HG03460 (cell line): ENCODE data around the gene PICALM.

ENCODE experiments used
- ATAC-seq: cut with Tn5 transposase; IDR thresholded peaks from one replicate; pipeline ENCODE4 v1.9.1; 2021; ENCODE audit not compliant: unreplicated experiment

PICALM gene

GRCh38 chr11:86052693-86053641 lies 15.9 kb downstream of the PICALM start:
- no peak for ATAC-seq

DNA sequence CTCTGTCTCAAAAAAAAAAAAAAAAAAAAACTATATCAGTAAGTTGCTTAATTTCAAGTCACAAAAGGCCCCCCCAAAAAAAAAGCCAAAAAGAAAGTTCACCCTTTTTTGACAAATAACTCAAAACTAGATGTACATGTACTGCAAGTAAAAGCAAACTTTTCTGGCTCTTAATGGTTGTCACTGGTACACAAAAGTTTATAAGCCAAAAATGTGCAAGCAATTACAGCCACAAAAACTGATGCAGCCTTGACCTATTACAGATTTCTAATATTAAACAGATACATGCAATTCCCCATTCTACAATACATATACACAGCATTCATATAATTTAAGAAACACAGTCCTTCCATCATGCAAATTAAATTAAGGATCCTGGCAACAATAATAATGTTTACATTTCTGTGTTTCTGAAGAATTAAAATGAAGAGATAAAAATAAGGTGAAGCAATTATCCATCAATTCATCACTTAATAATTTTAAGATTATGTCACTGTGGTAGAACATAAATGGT lies 18.6 kb downstream of the PICALM start:
- ATAC-seq, result no peak

GRCh38 chr11:86047275-86047991 lies 21.5 kb downstream of the PICALM start:
- peak; percentile 47 for ATAC-seq

GRCh38 chr11:86046116-86046515 lies 22.8 kb downstream of the PICALM start:
- ATAC-seq, result no peak

- no peak for ATAC-seq
These were observed 24.9 kb downstream of the PICALM start for GRCh38 chr11:86043765-86044503.

DNA sequence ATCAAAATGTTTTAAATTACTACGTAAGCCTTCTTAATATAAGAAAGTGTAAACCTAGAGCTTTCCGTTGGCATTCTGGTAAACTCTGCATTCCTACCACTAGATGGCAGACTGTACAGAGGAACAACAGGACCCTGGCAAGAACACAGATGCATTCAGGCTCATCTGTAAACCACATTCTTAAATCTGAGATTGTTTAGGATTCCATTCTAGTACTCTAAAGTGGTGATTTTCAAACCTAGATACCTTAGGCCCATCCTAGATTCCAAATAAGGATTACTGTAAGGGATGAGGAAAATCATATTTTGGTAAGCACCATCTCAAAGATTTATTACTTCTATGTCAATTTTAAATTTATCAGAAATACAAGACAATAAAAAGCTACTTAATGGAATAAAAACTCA lies 26.9 kb downstream of the PICALM start:
- peak; percentile 66 for ATAC-seq

- ATAC-seq, result no peak
These were observed 27.7 kb downstream of the PICALM start for GRCh38 chr11:86040919-86041850.

- no peak for ATAC-seq
These were observed 29.8 kb downstream of the PICALM start for GRCh38 chr11:86039094-86039493.

- ATAC-seq, result no peak
These were observed 31.1 kb downstream of the PICALM start for GRCh38 chr11:86037743-86038142.

DNA sequence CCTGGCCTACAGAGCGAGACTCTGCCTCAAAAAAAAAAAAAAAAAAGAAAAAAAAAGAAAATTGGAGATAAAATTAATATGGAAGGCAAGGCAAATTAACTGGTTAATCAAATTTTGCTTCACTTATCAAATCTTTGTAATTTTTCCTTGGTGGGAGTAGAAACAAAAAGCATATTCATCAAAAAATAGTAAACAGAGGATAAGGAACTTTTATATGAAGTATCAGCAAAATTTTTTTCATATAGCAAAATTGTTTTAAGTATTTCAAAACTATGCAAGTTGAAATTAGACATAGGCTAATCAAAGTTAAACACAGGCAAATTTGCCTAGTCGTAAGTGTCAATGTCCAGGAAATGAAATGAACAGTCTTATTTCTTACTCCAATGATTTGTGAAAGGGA lies 33.0 kb downstream of the PICALM start:
- ATAC-seq, result no peak

GRCh38 chr11:86035164-86035563 lies 33.7 kb downstream of the PICALM start:
- ATAC-seq, result no peak

DNA sequence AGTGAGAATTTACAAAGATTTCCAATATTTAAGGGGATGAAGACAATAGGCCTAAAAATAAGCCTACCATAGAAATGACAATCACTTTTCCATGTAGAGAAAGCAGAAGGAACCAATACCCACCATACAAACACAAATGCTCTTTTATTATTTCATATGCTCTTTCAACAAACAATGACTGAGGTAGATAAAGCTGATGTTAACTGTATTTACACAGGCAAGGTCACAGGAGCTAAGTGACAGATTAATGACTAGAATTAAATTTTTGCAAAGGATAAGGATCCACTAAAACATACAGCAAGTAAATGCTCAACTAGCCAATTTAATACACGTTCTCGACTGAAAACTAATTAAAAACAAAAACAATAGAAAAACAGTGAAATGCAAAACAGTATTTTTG lies 34.2 kb downstream of the PICALM start:
- no peak for ATAC-seq

DNA sequence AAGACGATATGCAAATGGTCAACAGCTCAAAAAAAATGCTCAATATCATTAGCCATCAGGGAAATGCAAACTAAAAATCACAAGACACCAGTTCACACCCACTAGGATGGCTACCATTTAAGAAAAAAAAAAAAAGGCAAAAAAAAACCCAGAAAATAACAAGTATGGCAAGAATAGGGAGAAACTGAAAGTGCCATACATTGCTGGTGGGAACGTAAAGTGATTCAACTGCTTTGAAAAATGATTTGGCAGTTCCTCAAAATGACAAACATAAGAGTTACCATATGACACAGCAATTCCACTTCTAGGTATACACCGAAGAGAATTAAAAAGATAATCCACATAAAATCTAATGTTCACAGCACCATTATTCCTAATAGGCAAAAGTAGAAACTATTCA lies 47.5 kb downstream of the PICALM start:
- no peak for ATAC-seq

DNA sequence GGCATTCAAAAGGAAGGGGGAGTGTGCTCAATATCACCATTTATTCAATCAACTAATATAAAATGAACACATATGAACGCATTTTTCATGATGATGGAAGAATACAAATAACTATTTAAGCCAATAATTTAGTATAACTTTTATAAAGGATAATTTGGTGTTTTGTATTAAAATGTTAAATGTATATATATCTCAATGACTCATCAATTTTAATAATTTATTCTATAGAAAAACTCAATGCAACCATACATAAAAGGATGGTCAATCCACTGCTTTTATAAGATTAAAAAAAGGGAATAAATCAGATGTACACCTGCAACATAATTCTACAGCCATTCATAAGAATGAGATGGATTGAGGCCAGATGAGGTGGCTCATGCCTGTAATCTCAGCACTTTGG lies 50.6 kb downstream of the PICALM start:
- no peak for ATAC-seq

- ATAC-seq, result no peak
These were observed 52.4 kb downstream of the PICALM start for GRCh38 chr11:86016451-86016850.

DNA sequence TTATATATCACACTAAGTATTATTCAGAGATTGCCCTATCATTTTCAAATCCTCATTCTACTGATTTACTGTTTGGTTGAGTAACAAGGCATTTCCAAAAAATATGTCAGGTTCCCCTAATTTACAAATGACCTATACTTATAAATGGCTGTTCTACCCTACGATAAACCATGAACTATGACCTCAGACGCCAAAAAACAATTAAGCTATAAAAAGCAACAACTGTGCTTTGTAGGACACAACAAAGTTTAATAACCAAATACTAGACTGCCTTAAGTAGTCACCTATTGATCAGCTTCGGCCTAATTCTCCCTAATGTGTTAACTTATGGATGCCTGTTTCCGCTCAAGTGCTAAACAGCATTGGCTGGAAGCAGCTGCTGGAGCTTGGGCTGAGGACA lies 53.2 kb downstream of the PICALM start:
- ATAC-seq, result no peak

- ATAC-seq, result no peak
These were observed 54.7 kb downstream of the PICALM start for GRCh38 chr11:86014221-86014620.

DNA sequence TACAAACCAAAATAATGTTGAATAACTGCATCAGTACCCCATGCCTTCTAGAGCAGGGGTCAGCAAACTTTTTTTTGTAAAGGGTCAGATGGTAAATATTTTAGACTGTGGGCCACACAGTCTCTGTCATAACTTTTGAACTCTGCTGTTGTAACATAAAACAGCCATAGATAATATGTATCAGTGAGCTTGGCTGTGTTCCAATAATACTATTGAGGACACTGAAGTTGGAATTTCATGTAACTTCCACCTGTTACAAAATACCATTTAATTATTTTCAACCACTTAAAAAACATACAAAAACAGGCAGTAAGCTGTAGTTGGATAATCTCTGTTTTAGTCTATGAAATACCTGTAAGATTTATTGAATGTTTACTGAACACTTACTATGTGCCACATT lies 55.2 kb downstream of the PICALM start:
- no peak for ATAC-seq

DNA sequence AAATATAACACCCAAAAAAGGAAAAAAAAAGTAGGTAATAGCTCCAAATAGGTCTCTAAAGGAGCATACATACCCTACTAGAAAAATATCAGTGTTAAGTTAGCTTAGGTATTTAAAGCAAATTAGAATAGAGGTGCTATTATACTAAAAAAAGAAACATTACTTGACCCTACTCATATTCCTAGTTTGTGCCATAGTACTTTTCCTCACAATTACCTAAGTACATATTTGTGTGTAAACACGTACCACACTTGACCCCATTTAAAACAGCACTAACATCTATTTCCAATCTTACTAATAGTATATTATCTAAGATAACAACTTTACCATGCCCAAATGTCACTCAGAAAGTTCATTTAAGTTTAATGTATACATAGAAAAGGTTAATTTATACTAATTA lies 57.7 kb downstream of the PICALM start:
- ATAC-seq, result no peak

- ATAC-seq, result no peak
These were observed 65.2 kb downstream of the PICALM start for GRCh38 chr11:86003654-86004053.
